ENCODE data around the gene FRAS1. TPM values are rescaled to one million over a fixed set of nuclear protein-coding genes. Genes with fewer than 3 reads are reported as not detected.

Gene FRAS1
- total RNA-seq, 1 donor from 2014 or later = 24.6 TPM

- no peaks in the 10 kb centered on the region for H3K27me3 Mint-ChIP-seq (ENCODE audit: low read depth, unreplicated experiment)
- no peaks in the 10 kb centered on the region for H3K79me2 ChIP-seq (ENCODE audit: insufficient read depth, low read length)
- no peaks in the 10 kb centered on the region for H3K27me3 ChIP-seq (ENCODE audit: insufficient read depth, low read length)
- no peaks in the 10 kb centered on the region for H3K9me3 ChIP-seq (ENCODE audit: insufficient read depth, low read depth, low read length)
- H3K4me2 ChIP-seq (ENCODE audit: low read length) = no peak overlapping the region
- no peak for DNase-seq (ENCODE audit: low read depth)
- H4K20me1 ChIP-seq (ENCODE audit: insufficient read depth, low read length) = no peaks in the 10 kb centered on the region
- no peak overlapping the region for H3K27ac Mint-ChIP-seq (ENCODE audit: unreplicated experiment)
- no peak overlapping the region for H3K4me3 Mint-ChIP-seq (ENCODE audit: unreplicated experiment)
- no peaks in the 10 kb centered on the region for H3K4me1 ChIP-seq (ENCODE audit: insufficient read depth, low read length)
- H3K9ac ChIP-seq (ENCODE audit: low read length) = no peak overlapping the region
- no peak overlapping the region for H3K27ac ChIP-seq (ENCODE audit: low read depth, low read length)
- no peaks in the 10 kb centered on the region for H3K4me1 Mint-ChIP-seq (ENCODE audit: low read depth, unreplicated experiment)
- no peak for FAIRE-seq
- no peaks in the 10 kb centered on the region for H3K36me3 ChIP-seq (ENCODE audit: insufficient read depth, low read length)
- H3K36me3 Mint-ChIP-seq (ENCODE audit: low read depth, unreplicated experiment) = peaks cover 16% of the 10 kb centered on the region
- TF ChIP-seq CTCF (IDR thresholded peaks at IDR 0.05; ENCODE audit: insufficient read depth, low read depth, low read length) (no peak), EZH2 (IDR thresholded peaks at IDR 0.05; ENCODE audit: insufficient read depth, low read length) (no peak)
- no peak overlapping the region for H3K4me3 ChIP-seq (ENCODE audit: insufficient read depth, low read depth, low read length)
- peaks cover 9% of the 10 kb centered on the region for H3K9me3 Mint-ChIP-seq (ENCODE audit: unreplicated experiment)
- no peak overlapping the region for H2AFZ ChIP-seq (ENCODE audit: low read depth, low read length)
Measured at GRCh38 chr4:78418406-78418805, 361.3 kb downstream of the FRAS1 start.

- H3K9me3 Mint-ChIP-seq (ENCODE audit: unreplicated experiment) = peaks cover 9% of the 10 kb centered on the region
- no peak overlapping the region for H3K27ac Mint-ChIP-seq (ENCODE audit: unreplicated experiment)
Measured at GRCh38 chr4:78423790-78424189, 366.7 kb downstream of the FRAS1 start.

More at GRCh38 chr4:78423790-78424189, 366.7 kb downstream of the FRAS1 start:
- H3K27ac ChIP-seq (ENCODE audit: low read depth, low read length) = no peak overlapping the region
- H3K9ac ChIP-seq (ENCODE audit: low read length) = no peak overlapping the region
- FAIRE-seq = peak; percentile 34
- Mint-ChIP-seq H3K4me3 (ENCODE audit: unreplicated experiment) (no peak overlapping the region), H3K27me3 (ENCODE audit: low read depth, unreplicated experiment) (no peaks in the 10 kb centered on the region), H3K36me3 (ENCODE audit: low read depth, unreplicated experiment) (peaks cover 16% of the 10 kb centered on the region), H3K4me1 (ENCODE audit: low read depth, unreplicated experiment) (peaks cover 2% of the 10 kb centered on the region)
- no peaks in the 10 kb centered on the region for H3K27me3 ChIP-seq (ENCODE audit: insufficient read depth, low read length)
- H3K4me2 ChIP-seq (ENCODE audit: low read length) = no peak overlapping the region
- no peak overlapping the region for H3K4me3 ChIP-seq (ENCODE audit: insufficient read depth, low read depth, low read length)
- H3K36me3 ChIP-seq (ENCODE audit: insufficient read depth, low read length) = no peaks in the 10 kb centered on the region
- no peaks in the 10 kb centered on the region for H4K20me1 ChIP-seq (ENCODE audit: insufficient read depth, low read length)
- H3K9me3 ChIP-seq (ENCODE audit: insufficient read depth, low read depth, low read length) = no peaks in the 10 kb centered on the region
- no peak for TF ChIP-seq EZH2 (IDR thresholded peaks at IDR 0.05; ENCODE audit: insufficient read depth, low read length)
- TF ChIP-seq CTCF (IDR thresholded peaks at IDR 0.05; ENCODE audit: insufficient read depth, low read depth, low read length) = no peak
- no peaks in the 10 kb centered on the region for H3K4me1 ChIP-seq (ENCODE audit: insufficient read depth, low read length)
- no peak for DNase-seq (ENCODE audit: low read depth)
- no peaks in the 10 kb centered on the region for H3K79me2 ChIP-seq (ENCODE audit: insufficient read depth, low read length)
- no peak overlapping the region for H2AFZ ChIP-seq (ENCODE audit: low read depth, low read length)
